Measurements from ENCODE around the gene SDCBP2.

GRCh38 chr20:1362484-1362883 lies 33.5 kb upstream of the SDCBP2 start:
- TF ChIP-seq CTCF (IDR thresholded peaks at IDR 0.05) = no peak
- TF ChIP-seq POLR2A (IDR thresholded peaks at IDR 0.05) = no peak

Data from Peyer's patch (tissue), 4 donors.